Colonic mucosa (tissue), 4 donors: ENCODE data around the gene CCDC177. TPM values are rescaled to one million over a fixed set of nuclear protein-coding genes. Genes with fewer than 3 reads are reported as not detected.

Experiments used
- DNase-seq: peaks from one replicate; pipeline ENCODE4 v3.0.0-alpha.2; 2020
- H3K27ac ChIP-seq: fragments of 200-600 bp; one replicate; pipeline ENCODE4 v1.8.0; 2021
- H3K27me3 ChIP-seq: fragments of 200-600 bp; one replicate; pipeline ENCODE4 v1.8.0; 2021
- H3K36me3 ChIP-seq: fragments of 200-600 bp; one replicate; pipeline ENCODE4 v1.8.0; 2021
- H3K4me1 ChIP-seq: fragments of 200-600 bp; one replicate; pipeline ENCODE4 v1.8.0; 2021; ENCODE audit warnings: mild to moderate bottlenecking
- H3K4me3 ChIP-seq: fragments of 200-600 bp; one replicate; pipeline ENCODE4 v1.8.0; 2021
- H3K9ac ChIP-seq, 2 donors: one replicate each; pipeline ENCODE4 v1.7.0; 2013; ENCODE audit warnings: control low read depth in 2 of 2, low read depth in 2 of 2, low read length in 2 of 2
- H3K9me3 ChIP-seq: fragments of 200-600 bp; one replicate; pipeline ENCODE4 v1.8.0; 2021
- intact Hi-C: fragments of 100-400 bp; cut with DNase I; formaldehyde crosslinking; loops from one replicate; pipeline ENCODE4 v1.14.1; 2022
- total RNA-seq, 2 donors: library from RNA; stranded (reverse); fragmentation: NEBNext Ultra II Directional in 1 of 2; extraction: Animal tissue kit (Norgen Biotek cat#: 25700) in 1 of 2; gene quantifications; one replicate each; pipeline ENCODE4 v1.2.1, GENCODE V29; 2021
- TF ChIP-seq, protein P1 (sequence below): fragments of 200-600 bp; IDR thresholded peaks from one replicate; pipeline ENCODE4 v1.8.0; 2022; ENCODE audit warnings: antibody characterized with exemption, mild to moderate bottlenecking
- donor health status: healthy.
- donor health status: DM: no; HTN: no; CAD: no.
- donor health status: DM: no; HTN: no; CAD: no.

CCDC177 gene
- total RNA-seq, 2 donors from 2014 or later = not detected

DNA sequence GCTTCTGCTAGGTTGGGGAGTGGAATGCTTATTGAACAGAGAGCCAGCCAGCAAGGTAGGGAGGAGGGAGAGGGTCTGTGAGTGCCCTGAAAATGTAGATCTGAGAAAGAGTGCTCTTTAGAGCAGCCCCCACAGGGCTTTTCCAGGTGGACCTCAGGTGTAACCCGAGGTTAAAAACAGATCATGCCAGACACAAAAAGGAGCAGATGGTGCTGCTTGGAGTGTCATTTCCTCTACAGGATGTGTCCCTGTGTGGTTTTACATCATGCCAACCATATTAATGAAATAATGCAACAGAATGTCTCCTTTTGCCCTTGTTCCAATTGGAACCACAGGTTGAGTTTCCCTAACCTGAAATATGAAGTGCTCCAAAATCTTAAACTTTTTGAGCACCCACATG lies 43.1 kb upstream of the CCDC177 start:
- no peak for DNase-seq
- Histone ChIP-seq H3K4me1 (peaks cover 16% of the 10 kb centered on the region), H3K9ac (no peak overlapping the region), H3K27ac (no peak overlapping the region), H3K4me3 (no peak overlapping the region), H3K27me3 (no peaks in the 10 kb centered on the region), H3K36me3 (no peaks in the 10 kb centered on the region), H3K9me3 (no peaks in the 10 kb centered on the region)
- TF ChIP-seq, protein P1, sequence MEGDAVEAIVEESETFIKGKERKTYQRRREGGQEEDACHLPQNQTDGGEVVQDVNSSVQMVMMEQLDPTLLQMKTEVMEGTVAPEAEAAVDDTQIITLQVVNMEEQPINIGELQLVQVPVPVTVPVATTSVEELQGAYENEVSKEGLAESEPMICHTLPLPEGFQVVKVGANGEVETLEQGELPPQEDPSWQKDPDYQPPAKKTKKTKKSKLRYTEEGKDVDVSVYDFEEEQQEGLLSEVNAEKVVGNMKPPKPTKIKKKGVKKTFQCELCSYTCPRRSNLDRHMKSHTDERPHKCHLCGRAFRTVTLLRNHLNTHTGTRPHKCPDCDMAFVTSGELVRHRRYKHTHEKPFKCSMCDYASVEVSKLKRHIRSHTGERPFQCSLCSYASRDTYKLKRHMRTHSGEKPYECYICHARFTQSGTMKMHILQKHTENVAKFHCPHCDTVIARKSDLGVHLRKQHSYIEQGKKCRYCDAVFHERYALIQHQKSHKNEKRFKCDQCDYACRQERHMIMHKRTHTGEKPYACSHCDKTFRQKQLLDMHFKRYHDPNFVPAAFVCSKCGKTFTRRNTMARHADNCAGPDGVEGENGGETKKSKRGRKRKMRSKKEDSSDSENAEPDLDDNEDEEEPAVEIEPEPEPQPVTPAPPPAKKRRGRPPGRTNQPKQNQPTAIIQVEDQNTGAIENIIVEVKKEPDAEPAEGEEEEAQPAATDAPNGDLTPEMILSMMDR = no peak
- intact Hi-C loops = no loop called here

DNA sequence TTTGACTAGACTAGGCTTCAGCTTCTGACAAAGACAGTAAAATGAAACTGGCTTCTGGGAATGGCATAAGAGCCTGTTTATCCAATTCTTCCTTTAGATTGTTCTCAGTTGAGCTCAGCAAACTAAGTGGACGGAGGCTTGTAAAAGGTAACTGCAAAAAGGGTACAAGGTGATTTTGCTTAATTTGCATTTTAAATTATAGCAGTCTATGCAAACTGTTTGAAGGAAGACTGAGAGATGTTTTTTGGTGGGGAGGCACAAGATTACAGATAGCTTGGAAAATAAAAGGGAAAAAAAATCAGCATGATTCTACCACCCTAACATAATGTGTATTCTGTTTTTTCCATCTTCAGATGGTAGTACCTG lies 41.7 kb upstream of the CCDC177 start:
- intact Hi-C loops = no loop called here
- H3K36me3 ChIP-seq = no peaks in the 10 kb centered on the region
- H3K9ac ChIP-seq = peak overlapping the region; percentile 52 to 78
- no peak overlapping the region for H3K4me3 ChIP-seq
- no peaks in the 10 kb centered on the region for H3K9me3 ChIP-seq
- DNase-seq = no peak
- TF ChIP-seq, protein P1 = no peak
- H3K27me3 ChIP-seq = no peaks in the 10 kb centered on the region
- peaks cover 16% of the 10 kb centered on the region for H3K4me1 ChIP-seq
- peak overlapping the region; percentile 93 for H3K27ac ChIP-seq

GRCh38 chr14:69615496-69616407 lies 41.1 kb upstream of the CCDC177 start:
- intact Hi-C loops = no loop called here
- Histone ChIP-seq H3K9me3 (no peaks in the 10 kb centered on the region), H3K4me1 (peaks cover 16% of the 10 kb centered on the region), H3K27me3 (no peaks in the 10 kb centered on the region), H3K36me3 (no peaks in the 10 kb centered on the region), H3K27ac (peak overlapping the region; percentile 93), H3K4me3 (peak overlapping the region; percentile 8), H3K9ac (peak overlapping the region; percentile 52 to 78)
- DNase-seq = peak; percentile 52
- TF ChIP-seq, protein P1 = no peak

DNA sequence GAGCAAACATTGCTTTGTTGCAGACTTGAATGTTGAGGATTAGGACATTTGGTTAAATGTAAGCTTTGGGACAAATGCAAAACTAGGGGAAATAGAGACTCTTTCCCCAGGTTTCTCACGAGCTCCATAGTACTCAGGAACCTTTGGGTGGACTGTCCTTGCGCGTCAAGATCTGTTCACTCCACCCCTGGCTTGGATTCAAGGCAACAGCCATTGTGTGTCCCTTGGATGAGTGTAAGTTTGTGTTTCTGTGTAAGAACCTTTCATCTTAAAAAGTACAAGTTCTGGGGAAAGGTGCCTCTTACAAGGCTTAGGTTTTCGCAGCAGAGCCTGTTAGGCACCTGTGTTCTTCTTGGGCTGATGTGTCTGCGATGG lies 40.4 kb upstream of the CCDC177 start:
- Histone ChIP-seq H3K9me3 (no peaks in the 10 kb centered on the region), H3K4me3 (peak overlapping the region; percentile 8), H3K36me3 (no peaks in the 10 kb centered on the region), H3K4me1 (peaks cover 16% of the 10 kb centered on the region), H3K27ac (peak overlapping the region; percentile 93), H3K27me3 (no peaks in the 10 kb centered on the region), H3K9ac (peak overlapping the region; percentile 45 to 78)
- intact Hi-C loops = no loop called here
- no peak for DNase-seq
- TF ChIP-seq, protein P1 = no peak

DNA sequence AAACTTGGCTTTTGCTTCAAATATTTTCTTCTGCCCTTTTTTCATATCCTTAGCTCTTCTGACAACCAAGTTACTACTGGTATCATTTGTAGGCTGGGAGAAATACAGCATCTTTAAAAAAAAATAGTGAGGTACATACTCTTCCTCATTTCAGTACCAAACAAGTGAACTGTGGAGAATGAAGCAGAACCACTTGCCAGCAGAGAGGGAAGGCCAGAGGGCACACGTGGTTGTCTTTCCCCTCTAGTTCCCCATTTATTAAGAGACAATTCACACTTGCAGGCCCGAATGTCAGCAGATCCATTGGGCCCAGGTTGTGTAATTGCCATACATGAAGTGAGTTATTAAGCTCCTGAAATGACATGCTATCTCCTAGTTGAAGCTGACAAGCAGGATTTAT lies 39.9 kb upstream of the CCDC177 start:
- peak overlapping the region; percentile 93 for H3K27ac ChIP-seq
- H3K4me3 ChIP-seq = no peak overlapping the region
- TF ChIP-seq, protein P1 = no peak
- no peaks in the 10 kb centered on the region for H3K9me3 ChIP-seq
- intact Hi-C loops = no loop called here
- peak overlapping the region in 1 of 2 donors; percentile 78 for H3K9ac ChIP-seq
- H3K27me3 ChIP-seq = no peaks in the 10 kb centered on the region
- peaks cover 16% of the 10 kb centered on the region for H3K4me1 ChIP-seq
- DNase-seq = peak; percentile 44
- H3K36me3 ChIP-seq = no peaks in the 10 kb centered on the region
